Measurements from ENCODE around the gene ATF7. TPM values are rescaled to one million over a fixed set of nuclear protein-coding genes. Genes with fewer than 3 reads are reported as not detected.

Gene ATF7
- total RNA-seq, 2 donors from 2014 or later, result 22.1 to 24.7 TPM

- no peak for DNase-seq (ENCODE audit: low spot score)
- Histone ChIP-seq H3K27ac (no peak overlapping the region), H3K9me3 (no peaks in the 10 kb centered on the region), H3K27me3 (no peaks in the 10 kb centered on the region), H3K4me1 (peaks cover 0 to 67% of the 10 kb centered on the region in 2 donors), H3K4me3 (no peak overlapping the region), H3K36me3 (peaks cover 100% of the 10 kb centered on the region)
- TF ChIP-seq, protein P1, sequence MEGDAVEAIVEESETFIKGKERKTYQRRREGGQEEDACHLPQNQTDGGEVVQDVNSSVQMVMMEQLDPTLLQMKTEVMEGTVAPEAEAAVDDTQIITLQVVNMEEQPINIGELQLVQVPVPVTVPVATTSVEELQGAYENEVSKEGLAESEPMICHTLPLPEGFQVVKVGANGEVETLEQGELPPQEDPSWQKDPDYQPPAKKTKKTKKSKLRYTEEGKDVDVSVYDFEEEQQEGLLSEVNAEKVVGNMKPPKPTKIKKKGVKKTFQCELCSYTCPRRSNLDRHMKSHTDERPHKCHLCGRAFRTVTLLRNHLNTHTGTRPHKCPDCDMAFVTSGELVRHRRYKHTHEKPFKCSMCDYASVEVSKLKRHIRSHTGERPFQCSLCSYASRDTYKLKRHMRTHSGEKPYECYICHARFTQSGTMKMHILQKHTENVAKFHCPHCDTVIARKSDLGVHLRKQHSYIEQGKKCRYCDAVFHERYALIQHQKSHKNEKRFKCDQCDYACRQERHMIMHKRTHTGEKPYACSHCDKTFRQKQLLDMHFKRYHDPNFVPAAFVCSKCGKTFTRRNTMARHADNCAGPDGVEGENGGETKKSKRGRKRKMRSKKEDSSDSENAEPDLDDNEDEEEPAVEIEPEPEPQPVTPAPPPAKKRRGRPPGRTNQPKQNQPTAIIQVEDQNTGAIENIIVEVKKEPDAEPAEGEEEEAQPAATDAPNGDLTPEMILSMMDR (IDR thresholded peaks at IDR 0.05), result no peak
These were observed 162.2 kb downstream of the ATF7 start for GRCh38 chr12:53463802-53464560.

DNA sequence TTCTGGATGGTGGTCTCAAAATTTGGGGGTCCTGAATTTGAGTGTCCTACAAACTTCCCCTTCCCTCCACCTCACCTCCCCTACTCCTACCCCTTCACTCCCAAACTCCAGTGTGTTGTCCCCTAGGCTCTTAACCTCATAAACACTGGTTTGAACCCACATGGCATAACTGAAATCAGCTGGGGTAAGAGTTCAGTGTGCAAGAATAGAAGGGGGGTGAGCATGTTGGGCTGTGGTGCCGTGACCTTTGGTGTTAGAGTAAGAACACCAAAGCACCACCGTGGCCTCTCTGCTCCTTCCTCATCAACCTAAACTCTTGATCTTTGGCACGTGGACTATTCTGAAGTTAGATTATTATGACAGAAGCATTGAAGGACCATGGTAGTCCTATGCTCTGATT lies 163.2 kb downstream of the ATF7 start:
- no peaks in the 10 kb centered on the region for H3K27me3 ChIP-seq
- H3K4me1 ChIP-seq, result peaks cover 0 to 67% of the 10 kb centered on the region in 2 donors
- no peaks in the 10 kb centered on the region for H3K9me3 ChIP-seq
- peak overlapping the region in 1 of 2 donors; percentile 19 for H3K27ac ChIP-seq
- H3K36me3 ChIP-seq, result peaks cover 100% of the 10 kb centered on the region
- DNase-seq (ENCODE audit: low spot score), result no peak
- H3K4me3 ChIP-seq, result no peak overlapping the region
- TF ChIP-seq, protein P1 (IDR thresholded peaks at IDR 0.05), result no peak

DNA sequence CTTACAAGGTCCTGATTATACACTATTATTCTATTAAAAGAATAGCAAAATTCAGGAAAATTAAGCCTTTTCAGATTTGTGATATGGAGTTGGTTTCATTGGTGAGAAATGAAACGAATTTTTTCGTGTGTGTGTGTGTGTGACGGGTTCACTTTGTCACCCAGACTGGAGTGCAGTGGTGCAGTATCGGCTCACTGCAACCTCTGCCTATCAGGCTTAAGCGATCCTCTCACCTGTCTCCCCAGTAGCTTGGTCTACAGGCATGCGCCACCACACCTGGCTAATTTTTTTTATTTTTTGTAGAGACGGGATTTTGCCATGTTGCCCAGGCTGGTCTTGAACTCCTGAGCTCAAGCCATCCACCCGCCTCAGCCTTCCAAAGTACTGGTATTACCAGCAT lies 164.6 kb downstream of the ATF7 start:
- Histone ChIP-seq H3K27ac (peak overlapping the region in 1 of 2 donors; percentile 55), H3K4me3 (no peak overlapping the region)
- no peak for DNase-seq (ENCODE audit: low spot score)

DNA sequence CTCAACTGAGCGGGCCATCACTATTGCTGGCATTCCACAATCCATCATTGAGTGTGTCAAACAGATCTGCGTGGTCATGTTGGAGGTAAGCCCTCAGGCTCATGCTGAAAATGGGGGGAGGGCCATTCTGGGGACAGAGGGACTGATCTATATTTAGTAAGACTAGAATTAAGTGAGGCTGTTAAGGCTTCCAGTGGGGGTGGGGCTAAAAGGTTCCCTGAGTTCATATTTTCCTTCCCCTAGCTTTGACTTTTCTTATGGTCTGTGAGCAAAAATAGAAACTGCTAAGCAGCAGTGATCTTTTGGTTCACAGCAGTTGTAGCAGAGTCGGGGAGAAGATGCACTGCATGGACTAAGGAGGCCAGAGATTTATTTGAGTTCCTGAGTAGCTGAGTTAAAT lies 165.1 kb downstream of the ATF7 start:
- no peak for DNase-seq (ENCODE audit: low spot score)
- H3K9me3 ChIP-seq, result no peaks in the 10 kb centered on the region
- H3K27ac ChIP-seq, result peak overlapping the region in 1 of 2 donors; percentile 55
- peaks cover 0 to 69% of the 10 kb centered on the region in 2 donors for H3K4me1 ChIP-seq
- peaks cover 100% of the 10 kb centered on the region for H3K36me3 ChIP-seq
- TF ChIP-seq, protein P1 (IDR thresholded peaks at IDR 0.05), result no peak
- no peak overlapping the region for H3K4me3 ChIP-seq
- H3K27me3 ChIP-seq, result no peaks in the 10 kb centered on the region

More for the DNA sequence above, 164.6 kb downstream of the ATF7 start:
- TF ChIP-seq, protein P1 (IDR thresholded peaks at IDR 0.05), result no peak
- Histone ChIP-seq H3K9me3 (no peaks in the 10 kb centered on the region), H3K27me3 (no peaks in the 10 kb centered on the region), H3K36me3 (peaks cover 100% of the 10 kb centered on the region), H3K4me1 (peaks cover 0 to 69% of the 10 kb centered on the region in 2 donors)

GRCh38 chr12:53459097-53459496 lies 167.1 kb downstream of the ATF7 start:
- Histone ChIP-seq H3K27ac (no peak overlapping the region), H3K4me1 (peaks cover 0 to 65% of the 10 kb centered on the region in 2 donors), H3K27me3 (no peaks in the 10 kb centered on the region)

More at GRCh38 chr12:53459097-53459496, 167.1 kb downstream of the ATF7 start:
- DNase-seq (ENCODE audit: low spot score), result no peak
- no peak overlapping the region for H3K4me3 ChIP-seq
- H3K36me3 ChIP-seq, result peaks cover 100% of the 10 kb centered on the region
- no peaks in the 10 kb centered on the region for H3K9me3 ChIP-seq
- TF ChIP-seq, protein P1 (IDR thresholded peaks at IDR 0.05), result no peak

Other genes with a start within 250 kb of the ATF7 start
- 10 to 100 TPM; 21.2 to 36.6 TPM for gene SP1, start 246.2 kb downstream of the ATF7 start, total RNA-seq
- gene AMHR2, start 202.5 kb downstream of the ATF7 start, total RNA-seq, result under 1 TPM; 0.37 to 0.47 TPM
- gene PRR13, start 184.6 kb downstream of the ATF7 start, total RNA-seq, result 10 to 100 TPM; 38.8 to 60.6 TPM
- 100 to 1,000 TPM; 288 to 378 TPM for gene PCBP2, start 174.3 kb downstream of the ATF7 start, total RNA-seq
- gene MAP3K12, start 126.9 kb downstream of the ATF7 start, total RNA-seq, result 1 to 10 TPM; 2.6 to 9.8 TPM
- gene TARBP2, start 125.1 kb downstream of the ATF7 start, total RNA-seq, result 10 to 100 TPM; 11.1 to 18.9 TPM
- gene NPFF, start 118.9 kb downstream of the ATF7 start, total RNA-seq, result not detected
- gene ATP5MC2, start 49.7 kb upstream of the ATF7 start, total RNA-seq, result 100 to 1,000 TPM; 481 to 659 TPM
- 100 to 1,000 TPM; 182 to 232 TPM for gene CALCOCO1, start 101.1 kb upstream of the ATF7 start, total RNA-seq
- gene CISTR, start 125.6 kb upstream of the ATF7 start, total RNA-seq, result 1 to 10 TPM in 1 of 2 donors, not detected in 1; 3.7 TPM

Measured in right atrium auricular region (tissue), 2 donors.